Measurements from ENCODE around the gene AFAP1. TPM values are rescaled to one million over a fixed set of nuclear protein-coding genes. Genes with fewer than 3 reads are reported as not detected.

Gene AFAP1
- total and polyA plus RNA-seq, 2 experiments from 2014 or later: 10.5 to 31.9 TPM

GRCh38 chr4:7764466-7764865 is 175.2 kb downstream of the AFAP1 start:
- no peak for TF ChIP-seq CTCF (IDR thresholded peaks at IDR 0.05; ENCODE audit: low read depth, low read length)
- H3K27me3 ChIP-seq: no peaks in the 10 kb centered on the region
- no peak overlapping the region for H3K27ac ChIP-seq
- H3K36me3 ChIP-seq: peaks cover 6% of the 10 kb centered on the region
- no peak overlapping the region for H3K4me3 ChIP-seq
- no peaks in the 10 kb centered on the region for H3K9me3 ChIP-seq (ENCODE audit: low read depth)
- H3K4me1 ChIP-seq (ENCODE audit: low read depth): no peaks in the 10 kb centered on the region
- no peak for DNase-seq (ENCODE audit: low read depth in 1 of 2, low spot score in 1 of 2)

GRCh38 chr4:7763788-7764187 is 175.9 kb downstream of the AFAP1 start:
- H3K27ac ChIP-seq: no peak overlapping the region
- H3K27me3 ChIP-seq: no peaks in the 10 kb centered on the region
- no peak overlapping the region for H3K4me3 ChIP-seq
- no peaks in the 10 kb centered on the region for H3K9me3 ChIP-seq (ENCODE audit: low read depth)
- H3K36me3 ChIP-seq: peaks cover 6% of the 10 kb centered on the region
- DNase-seq (ENCODE audit: low read depth in 1 of 2, low spot score in 1 of 2): peak in 1 of 2 donors; percentile 30
- H3K4me1 ChIP-seq (ENCODE audit: low read depth): no peaks in the 10 kb centered on the region
- TF ChIP-seq CTCF (IDR thresholded peaks at IDR 0.05; ENCODE audit: low read depth, low read length): no peak

DNA sequence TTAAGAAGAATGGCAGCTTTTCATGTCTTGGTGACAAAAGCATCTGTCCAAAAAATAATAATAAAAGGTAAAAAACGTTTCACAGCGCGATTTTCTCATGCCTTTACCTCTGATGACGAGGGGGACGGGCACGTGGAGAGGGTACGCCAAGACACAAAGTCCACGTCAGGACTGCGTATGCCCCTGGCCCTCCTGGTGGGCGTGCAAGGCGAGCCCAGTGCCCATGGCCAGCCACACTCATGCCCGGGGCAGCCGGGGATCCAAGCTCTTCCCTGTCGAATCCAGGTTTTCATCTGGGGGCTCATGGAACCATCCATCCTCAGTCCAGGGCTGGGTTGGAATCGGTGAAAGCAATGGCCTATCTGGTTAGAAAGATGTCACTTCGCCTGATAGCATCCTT is 176.6 kb downstream of the AFAP1 start:
- H3K27me3 ChIP-seq: no peaks in the 10 kb centered on the region
- no peak for DNase-seq (ENCODE audit: low read depth in 1 of 2, low spot score in 1 of 2)
- H3K36me3 ChIP-seq: peaks cover under 1% of the 10 kb centered on the region
- no peak overlapping the region for H3K27ac ChIP-seq
- no peaks in the 10 kb centered on the region for H3K4me1 ChIP-seq (ENCODE audit: low read depth)
- no peaks in the 10 kb centered on the region for H3K9me3 ChIP-seq (ENCODE audit: low read depth)
- no peak for TF ChIP-seq CTCF (IDR thresholded peaks at IDR 0.05; ENCODE audit: low read depth, low read length)
- no peak overlapping the region for H3K4me3 ChIP-seq

DNA sequence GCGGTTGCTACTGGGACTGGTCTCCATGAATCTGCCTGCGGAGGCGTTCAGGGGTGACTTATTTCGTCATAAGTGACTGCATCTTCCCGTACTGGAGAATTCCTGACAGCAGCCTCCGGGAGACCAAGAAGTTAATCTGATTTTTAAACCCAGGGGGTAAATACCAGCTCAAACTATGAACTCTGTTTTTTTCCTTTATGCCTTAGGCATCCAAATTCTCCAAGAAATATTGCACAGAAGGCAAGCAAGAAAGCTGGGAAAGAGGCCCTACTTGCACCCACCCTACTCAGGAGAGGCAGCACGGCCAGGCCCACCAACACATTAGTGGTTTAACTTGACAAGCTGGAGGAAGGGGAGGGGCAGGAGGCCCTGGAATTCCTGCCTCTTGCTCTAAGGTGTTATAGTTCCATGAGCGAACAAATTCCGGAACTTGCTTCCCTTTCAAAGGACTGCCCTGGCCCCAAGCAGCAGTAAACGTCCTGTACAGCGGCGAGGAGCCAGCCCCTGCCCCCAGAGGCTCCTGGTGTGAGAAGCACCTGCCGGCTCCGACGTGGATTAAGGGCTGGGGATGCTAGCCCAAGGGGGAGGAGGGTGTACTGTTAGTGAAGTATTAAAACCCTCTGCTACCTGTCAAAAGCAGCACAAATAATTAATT is 177.2 kb downstream of the AFAP1 start:
- Histone ChIP-seq H3K9me3 (ENCODE audit: low read depth) (no peaks in the 10 kb centered on the region), H3K4me1 (ENCODE audit: low read depth) (no peaks in the 10 kb centered on the region), H3K4me3 (no peak overlapping the region), H3K27me3 (no peaks in the 10 kb centered on the region), H3K36me3 (no peaks in the 10 kb centered on the region), H3K27ac (no peak overlapping the region)
- TF ChIP-seq CTCF (IDR thresholded peaks at IDR 0.05; ENCODE audit: low read depth, low read length): no peak
- no peak for DNase-seq (ENCODE audit: low read depth in 1 of 2, low spot score in 1 of 2)

GRCh38 chr4:7761720-7762119 is 177.9 kb downstream of the AFAP1 start:
- H3K27ac ChIP-seq: no peak overlapping the region
- H3K36me3 ChIP-seq: no peaks in the 10 kb centered on the region
- H3K9me3 ChIP-seq (ENCODE audit: low read depth): no peaks in the 10 kb centered on the region
- no peaks in the 10 kb centered on the region for H3K4me1 ChIP-seq (ENCODE audit: low read depth)
- peak; percentile 69 to 85 for DNase-seq (ENCODE audit: low read depth in 1 of 2, low spot score in 1 of 2)
- H3K4me3 ChIP-seq: no peak overlapping the region
- TF ChIP-seq CTCF (IDR thresholded peaks at IDR 0.05; ENCODE audit: low read depth, low read length): peak; percentile 82
- H3K27me3 ChIP-seq: no peaks in the 10 kb centered on the region

Data from cardiac muscle cell (in vitro differentiated cells and primary cell).